ENCODE measurements around the gene GRPEL1. TPM values are rescaled to one million over a fixed set of nuclear protein-coding genes. Genes with fewer than 3 reads are reported as not detected.

The GRPEL1 gene
- 49.0 TPM for polyA plus RNA-seq

GRCh38 chr4:7067452-7068278 lies at the start of gene GRPEL1:
Gene GRPEL1, minus strand, starts transcription at chr4:7068064. Its CDS starts 32 bp downstream, at chr4:7068032.
- Mint-ChIP-seq H3K4me3 (peak within 1 kb of the TSS; percentile 89 to 98 (median 95)), H3K27ac (peak within 1 kb of the TSS; percentile 73 to 97 (median 89)), H3K4me1 (peaks cover 20 to 34% (median 25%) of the 10 kb centered on the region in 3 donors), H3K9me3 (no peaks in the 10 kb centered on the region), H3K27me3 (no peaks in the 10 kb centered on the region), H3K36me3 (peaks cover 2% of the 10 kb centered on the region)

GRCh38 chr4:7116705-7117104 lies 48.8 kb upstream of the GRPEL1 start:
- Mint-ChIP-seq H3K4me1 (no peaks in the 10 kb centered on the region), H3K36me3 (no peaks in the 10 kb centered on the region), H3K27ac (no peak overlapping the region), H3K27me3 (peaks cover 4% of the 10 kb centered on the region), H3K9me3 (peaks cover 0 to 12% (median 4%) of the 10 kb centered on the region in 3 donors), H3K4me3 (no peak overlapping the region)

DNA sequence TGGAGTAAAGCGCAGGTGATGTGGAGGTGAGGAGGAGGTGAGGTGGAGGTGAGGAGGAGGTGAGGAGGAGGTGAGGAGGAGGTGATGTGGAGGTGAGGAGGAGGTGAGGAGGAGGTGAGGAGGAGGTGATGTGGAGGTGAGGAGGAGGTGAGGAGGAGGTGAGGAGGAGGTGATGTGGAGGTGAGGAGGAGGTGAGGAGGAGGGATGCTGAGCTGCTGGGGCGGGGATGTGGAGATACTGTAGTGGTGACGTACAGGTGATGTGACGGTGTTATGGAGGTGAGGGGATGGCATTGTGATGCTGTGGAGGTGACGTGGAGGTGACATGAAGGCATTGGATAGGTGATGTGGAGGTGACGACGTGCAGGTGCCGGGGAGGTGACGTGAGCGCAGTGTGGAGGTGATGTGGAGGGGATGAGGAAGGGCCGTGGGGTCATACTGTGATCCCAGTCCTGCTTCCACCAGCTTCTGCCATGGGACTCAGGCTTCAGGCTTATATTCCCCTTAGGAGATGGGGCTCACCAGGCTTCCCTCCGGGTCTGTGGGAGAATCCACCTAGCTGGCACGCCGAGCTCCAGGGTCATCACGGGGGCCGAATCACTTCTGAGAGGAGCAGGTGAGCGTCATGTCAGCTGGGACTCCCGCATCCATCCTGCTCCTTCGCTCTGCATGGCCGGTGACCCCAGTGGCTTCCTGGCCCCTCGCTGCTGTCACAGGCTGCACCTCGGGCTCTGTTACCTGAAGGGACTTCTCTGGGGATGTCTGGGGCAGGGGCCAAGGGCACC lies 47.9 kb upstream of the GRPEL1 start:
- Mint-ChIP-seq H3K36me3 (no peaks in the 10 kb centered on the region), H3K9me3 (peaks cover 0 to 12% (median 4%) of the 10 kb centered on the region in 3 donors), H3K4me1 (no peaks in the 10 kb centered on the region), H3K27ac (no peak overlapping the region), H3K4me3 (no peak overlapping the region), H3K27me3 (peaks cover 1% of the 10 kb centered on the region)

DNA sequence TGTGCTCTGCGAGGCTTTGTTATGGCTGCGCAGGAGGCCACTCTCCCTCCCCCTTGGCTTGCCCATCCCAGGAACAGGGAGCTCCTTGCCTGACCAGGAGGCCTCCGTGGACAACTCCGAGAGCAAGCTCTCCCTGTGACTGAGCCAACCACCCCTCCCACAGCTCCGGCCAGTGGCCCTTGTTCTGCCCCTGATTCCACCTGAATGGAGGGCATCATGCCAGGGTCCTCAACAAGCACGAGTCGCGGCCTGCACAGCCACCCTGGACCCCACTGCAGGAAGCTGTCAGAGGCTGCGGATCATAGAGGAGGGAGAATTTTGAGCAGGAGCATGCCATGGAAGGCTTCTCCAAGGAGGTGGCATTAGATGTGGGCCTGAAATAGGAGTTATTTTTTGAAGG lies 44.8 kb upstream of the GRPEL1 start:
- Mint-ChIP-seq H3K4me1 (no peaks in the 10 kb centered on the region), H3K4me3 (no peak overlapping the region)

DNA sequence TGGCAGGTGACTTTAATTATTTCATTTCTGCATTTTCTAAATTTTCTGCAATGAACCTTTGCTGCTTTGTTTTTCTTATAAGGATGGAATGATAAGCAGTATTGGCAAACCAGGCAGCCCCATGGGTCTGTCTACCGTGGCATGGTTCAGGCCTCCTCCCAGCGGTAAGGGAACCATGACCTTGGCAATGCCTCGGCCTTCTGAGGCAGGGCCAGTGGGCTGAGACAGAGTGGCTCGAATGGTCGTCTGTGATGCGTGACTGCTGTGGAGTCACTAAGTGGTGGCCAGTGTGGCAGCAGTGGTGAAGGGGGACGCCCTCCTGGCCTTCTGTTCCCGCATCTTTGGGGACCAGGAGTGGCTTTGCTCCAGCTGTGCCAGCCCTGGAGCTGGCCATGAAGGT lies 43.6 kb upstream of the GRPEL1 start:
- no peaks in the 10 kb centered on the region for H3K36me3 Mint-ChIP-seq
- no peak overlapping the region for H3K27ac Mint-ChIP-seq
- peaks cover 1% of the 10 kb centered on the region for H3K27me3 Mint-ChIP-seq
- H3K4me1 Mint-ChIP-seq, result no peaks in the 10 kb centered on the region
- H3K9me3 Mint-ChIP-seq, result peaks cover 0 to 2% (median 1%) of the 10 kb centered on the region in 3 donors
- no peak overlapping the region for H3K4me3 Mint-ChIP-seq

More for the DNA sequence above, 44.8 kb upstream of the GRPEL1 start:
- no peak overlapping the region for H3K27ac Mint-ChIP-seq
- no peaks in the 10 kb centered on the region for H3K36me3 Mint-ChIP-seq
- peaks cover 1% of the 10 kb centered on the region for H3K27me3 Mint-ChIP-seq
- peaks cover 0 to 2% (median 2%) of the 10 kb centered on the region in 3 donors for H3K9me3 Mint-ChIP-seq

DNA sequence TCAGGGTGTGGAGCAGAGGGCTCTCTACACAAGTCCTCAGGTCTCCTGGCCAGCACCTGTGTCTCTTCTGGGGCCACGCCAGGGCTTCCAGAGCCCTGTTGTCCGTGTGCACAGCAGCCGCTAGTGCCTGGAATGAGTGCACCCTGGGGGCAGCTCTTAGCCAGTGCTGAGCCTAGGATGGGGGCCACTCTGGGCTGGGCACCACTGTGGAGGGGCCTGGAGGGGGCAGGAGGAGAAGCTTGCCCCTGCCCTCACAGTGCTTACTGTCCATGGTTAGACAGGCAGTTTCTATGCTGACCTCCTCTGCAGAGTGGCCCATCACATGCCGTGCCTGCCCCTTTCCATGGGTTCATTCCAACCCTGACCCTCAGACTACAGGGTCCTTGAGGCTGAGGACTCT lies 42.7 kb upstream of the GRPEL1 start:
- Mint-ChIP-seq H3K4me1 (no peaks in the 10 kb centered on the region), H3K9me3 (peaks cover 0 to 2% (median 0%) of the 10 kb centered on the region in 3 donors), H3K36me3 (no peaks in the 10 kb centered on the region), H3K27me3 (no peaks in the 10 kb centered on the region), H3K4me3 (no peak overlapping the region), H3K27ac (no peak overlapping the region)

DNA sequence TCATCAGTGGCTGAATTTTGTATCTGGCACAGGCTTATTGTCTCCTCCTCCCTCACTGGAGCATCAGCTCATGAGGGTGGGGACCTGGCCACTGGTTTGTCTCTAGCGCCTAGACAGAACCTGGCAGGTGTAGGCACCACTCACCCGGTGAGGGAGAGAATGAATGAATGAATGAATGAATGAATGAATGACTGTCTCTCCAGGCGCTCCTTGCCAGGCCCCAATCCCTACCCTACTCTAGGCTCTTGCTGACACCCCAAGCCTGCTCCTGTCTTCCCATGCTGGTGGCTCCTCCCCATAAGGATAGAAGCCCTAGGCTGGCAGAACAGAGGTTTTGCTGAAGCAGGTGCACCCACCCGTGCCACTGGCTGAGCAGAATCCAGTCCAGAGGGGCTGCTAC lies 41.3 kb upstream of the GRPEL1 start:
- H3K4me1 Mint-ChIP-seq, result no peaks in the 10 kb centered on the region
- no peaks in the 10 kb centered on the region for H3K36me3 Mint-ChIP-seq
- H3K27me3 Mint-ChIP-seq, result no peaks in the 10 kb centered on the region
- H3K4me3 Mint-ChIP-seq, result no peak overlapping the region
- H3K27ac Mint-ChIP-seq, result no peak overlapping the region
- peaks cover 0 to 2% (median 0%) of the 10 kb centered on the region in 3 donors for H3K9me3 Mint-ChIP-seq

DNA sequence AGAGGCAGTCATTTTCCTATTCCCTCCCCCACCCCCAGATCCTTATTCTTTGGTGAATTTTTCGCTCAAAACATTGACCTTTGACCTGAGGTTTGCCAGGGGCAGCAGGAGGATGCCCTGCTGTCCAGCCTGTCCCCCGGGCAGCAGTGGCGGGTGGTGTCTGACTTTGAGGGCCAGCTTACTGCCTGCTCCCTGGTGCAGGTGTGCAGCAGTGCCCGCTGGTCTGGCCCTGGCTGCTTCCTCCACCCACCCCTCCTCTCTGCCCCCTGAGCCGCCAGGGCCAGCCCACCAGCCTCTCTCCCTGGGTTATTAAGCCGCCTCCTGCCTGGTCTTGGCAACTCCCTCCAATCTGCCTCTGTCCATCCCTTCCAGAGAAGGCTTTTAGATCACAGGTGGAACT lies 40.8 kb upstream of the GRPEL1 start:
- Mint-ChIP-seq H3K4me3 (no peak overlapping the region), H3K27ac (no peak overlapping the region), H3K9me3 (no peaks in the 10 kb centered on the region), H3K27me3 (no peaks in the 10 kb centered on the region), H3K4me1 (no peaks in the 10 kb centered on the region), H3K36me3 (no peaks in the 10 kb centered on the region)

- H3K4me1 Mint-ChIP-seq, result peaks cover 0 to 3% (median 3%) of the 10 kb centered on the region in 3 donors
- H3K27ac Mint-ChIP-seq, result no peak overlapping the region
- no peaks in the 10 kb centered on the region for H3K36me3 Mint-ChIP-seq
- H3K9me3 Mint-ChIP-seq, result no peaks in the 10 kb centered on the region
- peak overlapping the region in 1 of 4 donors; percentile 29 for H3K4me3 Mint-ChIP-seq
- no peaks in the 10 kb centered on the region for H3K27me3 Mint-ChIP-seq
Measured at GRCh38 chr4:7108046-7108625, 40.3 kb upstream of the GRPEL1 start.

DNA sequence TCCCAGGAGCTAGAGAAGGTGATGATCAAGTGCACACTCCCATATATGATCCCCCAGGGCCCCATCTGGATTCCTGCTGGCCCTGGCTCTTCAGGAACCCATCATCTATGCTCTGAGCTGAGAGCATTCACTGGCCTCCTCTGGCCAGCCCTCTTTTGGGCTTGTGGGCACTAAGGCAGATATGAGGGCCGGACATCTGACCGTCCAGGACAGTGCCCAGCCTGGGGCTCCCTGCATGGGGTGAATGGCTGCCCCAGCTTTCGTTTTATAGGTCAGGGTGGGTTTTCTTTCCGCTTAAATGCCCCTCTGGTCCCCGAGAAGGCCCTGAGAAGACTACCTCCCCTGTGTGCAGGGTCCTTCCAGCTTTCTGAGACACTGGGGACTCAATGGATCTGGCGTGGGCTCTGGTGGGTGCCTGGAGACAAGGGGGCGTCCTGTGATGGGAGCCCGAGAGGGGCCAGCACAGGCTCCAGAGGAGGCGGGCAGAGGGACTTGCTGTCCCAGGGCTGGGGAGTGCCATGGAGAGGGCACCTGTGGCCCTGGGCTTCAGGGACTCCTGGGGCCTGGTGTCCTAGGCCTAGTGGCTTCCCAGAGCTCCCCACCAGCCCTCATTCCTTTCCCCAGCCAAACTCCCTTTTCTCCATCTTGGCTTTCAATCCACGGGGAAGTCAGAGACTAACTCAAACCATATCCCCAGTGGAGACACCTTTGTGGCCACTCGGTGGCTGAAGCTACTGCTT lies 39.5 kb upstream of the GRPEL1 start:
- no peak overlapping the region for H3K27ac Mint-ChIP-seq
- no peaks in the 10 kb centered on the region for H3K27me3 Mint-ChIP-seq
- no peaks in the 10 kb centered on the region for H3K36me3 Mint-ChIP-seq
- H3K9me3 Mint-ChIP-seq, result no peaks in the 10 kb centered on the region
- peak overlapping the region in 1 of 4 donors; percentile 29 for H3K4me3 Mint-ChIP-seq
- peaks cover under 1 to 6% (median 4%) of the 10 kb centered on the region in 3 donors for H3K4me1 Mint-ChIP-seq

DNA sequence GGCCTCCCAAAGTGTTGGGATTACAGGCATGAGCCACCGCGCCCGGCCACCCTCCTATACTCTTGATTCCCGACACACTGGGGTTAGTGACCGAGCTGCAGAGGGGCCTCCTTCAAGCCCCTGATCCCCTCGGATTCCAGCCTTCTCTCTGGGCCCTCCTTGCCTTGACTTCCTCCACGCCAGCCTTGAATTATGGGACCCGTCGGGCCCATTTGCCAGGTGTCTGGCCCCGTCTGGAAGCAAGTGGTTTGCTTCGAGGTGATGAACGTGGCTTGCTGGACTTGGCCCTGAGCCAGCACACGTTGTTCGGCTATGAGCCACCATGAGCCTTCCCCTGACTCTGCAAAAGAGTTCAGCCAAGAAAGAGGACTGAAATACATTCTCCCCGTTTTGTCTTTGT lies 37.4 kb upstream of the GRPEL1 start:
- Mint-ChIP-seq H3K27me3 (peaks cover 4% of the 10 kb centered on the region), H3K27ac (peak overlapping the region in 1 of 3 donors; percentile 46), H3K4me3 (peak overlapping the region in 1 of 4 donors; percentile 89), H3K4me1 (peaks cover 7 to 11% (median 9%) of the 10 kb centered on the region in 3 donors), H3K36me3 (no peaks in the 10 kb centered on the region), H3K9me3 (no peaks in the 10 kb centered on the region)

DNA sequence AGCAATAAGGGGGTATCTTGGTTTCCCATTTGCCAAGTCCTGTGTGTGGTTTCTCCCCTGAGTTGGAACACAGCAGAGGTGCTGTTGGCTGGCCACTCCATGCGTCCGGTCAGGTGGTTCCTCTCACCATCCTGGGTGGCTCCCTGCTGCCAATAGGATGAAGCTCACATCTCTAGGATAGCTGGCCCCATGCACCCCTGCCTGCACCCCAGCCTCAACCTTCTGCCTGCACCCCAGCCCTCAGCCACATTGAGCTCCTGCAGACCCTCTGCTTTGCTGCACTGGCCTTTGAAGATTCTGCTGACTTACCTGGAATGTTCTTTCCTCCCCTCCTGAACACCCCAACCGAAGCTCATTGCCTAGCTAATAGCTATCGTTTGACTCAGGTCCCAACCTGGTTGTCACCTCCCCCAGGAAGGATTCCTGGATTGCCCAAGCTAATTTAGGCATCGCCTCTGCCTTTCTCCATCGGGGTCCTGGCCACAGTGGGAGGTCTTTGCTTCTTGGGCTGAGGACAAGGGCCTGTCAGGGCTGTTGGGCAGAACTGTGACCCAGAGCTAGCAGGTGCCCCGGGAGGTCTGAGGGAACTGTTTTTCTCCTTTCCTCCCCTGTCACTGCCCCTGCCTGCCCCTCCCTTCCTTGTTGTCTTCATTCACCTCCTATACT lies 36.6 kb upstream of the GRPEL1 start:
- Mint-ChIP-seq H3K27ac (peak overlapping the region in 1 of 3 donors; percentile 55), H3K36me3 (no peaks in the 10 kb centered on the region), H3K27me3 (peaks cover 5% of the 10 kb centered on the region), H3K4me1 (peaks cover 7 to 11% (median 9%) of the 10 kb centered on the region in 3 donors), H3K4me3 (peak overlapping the region; percentile 58 to 89 (median 86)), H3K9me3 (no peaks in the 10 kb centered on the region)

GRCh38 chr4:7103607-7104365 lies 35.9 kb upstream of the GRPEL1 start:
- no peaks in the 10 kb centered on the region for H3K9me3 Mint-ChIP-seq
- peak overlapping the region in 1 of 3 donors; percentile 55 for H3K27ac Mint-ChIP-seq
- peaks cover 5% of the 10 kb centered on the region for H3K27me3 Mint-ChIP-seq
- H3K36me3 Mint-ChIP-seq, result no peaks in the 10 kb centered on the region
- peak overlapping the region; percentile 89 to 98 (median 93) for H3K4me3 Mint-ChIP-seq
- H3K4me1 Mint-ChIP-seq, result peaks cover 7 to 11% (median 9%) of the 10 kb centered on the region in 3 donors

Measured in IgD-negative memory B cell (primary cell).